GM18511 (cell line): ENCODE results near the gene GPR39.

Experiments
- ATAC-seq: cut with Tn5 transposase; IDR thresholded peaks from one replicate; pipeline ENCODE4 v1.9.1; 2021; ENCODE audit warnings: mild to moderate bottlenecking, moderate library complexity; ENCODE audit not compliant: unreplicated experiment

The GPR39 gene

GRCh38 chr2:132442278-132442677, 25.7 kb downstream of the GPR39 start:
- no peak for ATAC-seq

GRCh38 chr2:132443106-132443505, 26.5 kb downstream of the GPR39 start:
- no peak for ATAC-seq

GRCh38 chr2:132446444-132446843, 29.8 kb downstream of the GPR39 start:
- no peak for ATAC-seq

- no peak for ATAC-seq
Observed at GRCh38 chr2:132448331-132448730, 31.7 kb downstream of the GPR39 start.

GRCh38 chr2:132448771-132449170, 32.2 kb downstream of the GPR39 start:
- ATAC-seq = no peak

GRCh38 chr2:132449868-132450267, 33.3 kb downstream of the GPR39 start:
- ATAC-seq = no peak

GRCh38 chr2:132460781-132461180, 44.2 kb downstream of the GPR39 start:
- ATAC-seq = no peak

GRCh38 chr2:132462236-132462635, 45.6 kb downstream of the GPR39 start:
- ATAC-seq = no peak

GRCh38 chr2:132463719-132464118, 47.1 kb downstream of the GPR39 start:
- ATAC-seq = no peak

- ATAC-seq = no peak
Observed at GRCh38 chr2:132465917-132466316, 49.3 kb downstream of the GPR39 start.

GRCh38 chr2:132466428-132467028, 49.9 kb downstream of the GPR39 start:
- ATAC-seq = no peak

- no peak for ATAC-seq
Observed at GRCh38 chr2:132468821-132469675, 52.4 kb downstream of the GPR39 start.

GRCh38 chr2:132470746-132471145, 54.1 kb downstream of the GPR39 start:
- no peak for ATAC-seq

GRCh38 chr2:132473174-132473883, 56.7 kb downstream of the GPR39 start:
- no peak for ATAC-seq

GRCh38 chr2:132475615-132476014, 59.0 kb downstream of the GPR39 start:
- ATAC-seq = no peak

- ATAC-seq = no peak
Observed at GRCh38 chr2:132477436-132477835, 60.8 kb downstream of the GPR39 start.

- ATAC-seq = no peak
Observed at GRCh38 chr2:132477962-132478361, 61.4 kb downstream of the GPR39 start.

GRCh38 chr2:132478461-132479105, 62.0 kb downstream of the GPR39 start:
- no peak for ATAC-seq

GRCh38 chr2:132479155-132479554, 62.5 kb downstream of the GPR39 start:
- no peak for ATAC-seq

- ATAC-seq = no peak
Observed at GRCh38 chr2:132482821-132483220, 66.2 kb downstream of the GPR39 start.

GRCh38 chr2:132484144-132484543, 67.5 kb downstream of the GPR39 start:
- ATAC-seq = no peak
